Measurements from ENCODE around the gene NTM. TPM values are rescaled to one million over a fixed set of nuclear protein-coding genes. Genes with fewer than 3 reads are reported as not detected.

NTM gene
- total and polyA plus RNA-seq, 10 donors, result 0.13 to 1.6 (median 0.67) TPM

DNA sequence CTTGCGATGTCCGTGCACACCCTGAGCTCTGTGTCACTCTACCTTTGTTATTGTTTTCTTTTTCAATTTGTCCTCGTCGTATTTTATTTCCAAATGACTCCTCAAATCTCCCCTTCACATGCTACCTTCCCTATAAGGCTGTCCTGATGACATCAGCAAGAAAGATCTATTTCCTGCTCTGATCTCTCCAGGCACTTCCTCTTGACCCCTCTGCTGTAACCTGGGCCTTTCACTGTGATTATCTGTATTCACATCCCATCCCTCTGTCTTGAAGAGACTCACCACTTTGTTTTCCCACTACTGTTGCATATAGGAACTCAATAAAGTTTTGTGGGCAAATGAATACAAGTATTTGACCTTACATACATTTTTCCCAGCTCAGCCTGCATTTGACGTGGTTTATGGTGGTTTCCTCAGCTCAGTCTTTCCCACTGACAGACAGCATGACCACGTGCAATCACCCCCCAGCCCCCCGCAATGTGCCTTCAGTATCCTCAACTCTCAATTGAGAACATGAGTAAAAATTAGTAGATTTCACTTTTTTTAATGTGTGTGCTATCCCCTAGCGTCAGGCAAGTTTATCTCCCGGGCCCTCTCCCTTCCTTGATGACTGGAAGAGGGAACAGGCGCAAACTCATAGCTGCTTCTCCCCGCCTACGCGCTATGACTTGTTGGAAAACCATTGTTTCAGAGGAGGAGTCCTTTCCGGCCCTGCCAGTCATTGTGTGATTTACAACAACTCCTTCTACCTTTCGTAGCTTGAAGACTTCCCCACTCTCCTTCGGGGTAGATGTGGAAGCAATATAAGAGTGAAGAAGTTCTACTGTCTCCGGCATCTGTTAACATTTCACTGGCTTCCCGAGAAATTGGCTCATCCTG, 498.5 kb downstream of the NTM start:
- no peaks in the 10 kb centered on the region for H3K27me3 ChIP-seq (replicated peaks in 1 of 7)
- H3K9me3 ChIP-seq, result no peaks in the 10 kb centered on the region
- no peak for DNase-seq
- intact Hi-C loops (cut with DNase I; ENCODE audit: low total_unique reads), result no loop called here
- WGBS, 5 donors, result 69 to 77% (median 71%) methylated on average over 18 of the region's 18 CpGs
- H3K4me3 ChIP-seq, result no peak overlapping the region
- no peaks in the 10 kb centered on the region for H3K4me1 ChIP-seq
- no peaks in the 10 kb centered on the region for H3K36me3 ChIP-seq
- no peak overlapping the region for H3K27ac ChIP-seq
- TF ChIP-seq POLR2AphosphoS5 (IDR thresholded peaks at IDR 0.05) (no peak), POLR2A (IDR thresholded peaks at IDR 0.05) (no peak)
- TF ChIP-seq, protein P1, sequence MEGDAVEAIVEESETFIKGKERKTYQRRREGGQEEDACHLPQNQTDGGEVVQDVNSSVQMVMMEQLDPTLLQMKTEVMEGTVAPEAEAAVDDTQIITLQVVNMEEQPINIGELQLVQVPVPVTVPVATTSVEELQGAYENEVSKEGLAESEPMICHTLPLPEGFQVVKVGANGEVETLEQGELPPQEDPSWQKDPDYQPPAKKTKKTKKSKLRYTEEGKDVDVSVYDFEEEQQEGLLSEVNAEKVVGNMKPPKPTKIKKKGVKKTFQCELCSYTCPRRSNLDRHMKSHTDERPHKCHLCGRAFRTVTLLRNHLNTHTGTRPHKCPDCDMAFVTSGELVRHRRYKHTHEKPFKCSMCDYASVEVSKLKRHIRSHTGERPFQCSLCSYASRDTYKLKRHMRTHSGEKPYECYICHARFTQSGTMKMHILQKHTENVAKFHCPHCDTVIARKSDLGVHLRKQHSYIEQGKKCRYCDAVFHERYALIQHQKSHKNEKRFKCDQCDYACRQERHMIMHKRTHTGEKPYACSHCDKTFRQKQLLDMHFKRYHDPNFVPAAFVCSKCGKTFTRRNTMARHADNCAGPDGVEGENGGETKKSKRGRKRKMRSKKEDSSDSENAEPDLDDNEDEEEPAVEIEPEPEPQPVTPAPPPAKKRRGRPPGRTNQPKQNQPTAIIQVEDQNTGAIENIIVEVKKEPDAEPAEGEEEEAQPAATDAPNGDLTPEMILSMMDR (IDR thresholded peaks at IDR 0.05 in 8 of 11, conservative IDR thresholded peaks at IDR 0.05 in 3 of 11), result no peak

DNA sequence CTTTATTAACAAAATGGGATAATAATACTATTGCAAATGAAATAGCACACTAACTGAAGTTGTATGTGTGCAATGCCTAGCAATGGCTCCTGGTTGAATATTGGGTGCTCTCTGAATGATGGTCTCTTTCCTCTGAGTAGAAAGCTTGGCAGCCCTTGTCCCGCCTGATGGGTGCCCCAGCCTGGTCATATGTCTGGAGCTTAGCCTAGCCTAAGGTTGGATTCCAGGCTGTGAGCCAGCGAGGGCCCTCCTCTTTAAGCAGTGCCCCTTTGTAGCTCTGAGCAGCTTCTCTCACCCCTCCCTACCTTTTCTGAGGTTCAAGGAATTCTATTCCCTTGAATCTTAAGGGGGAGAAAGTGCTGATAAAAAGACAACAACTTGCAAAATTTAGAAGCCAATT, 499.9 kb downstream of the NTM start:
- H3K36me3 ChIP-seq, result no peaks in the 10 kb centered on the region
- WGBS, 5 donors, result 61 to 85% (median 72%) methylated on average over 2 of the region's 2 CpGs
- no peak overlapping the region for H3K27ac ChIP-seq
- H3K9me3 ChIP-seq, result no peaks in the 10 kb centered on the region
- intact Hi-C loops (cut with DNase I; ENCODE audit: low total_unique reads), result no loop called here
- TF ChIP-seq, protein P1 (IDR thresholded peaks at IDR 0.05 in 8 of 11, conservative IDR thresholded peaks at IDR 0.05 in 3 of 11), result no peak
- TF ChIP-seq POLR2AphosphoS5 (IDR thresholded peaks at IDR 0.05), result no peak
- TF ChIP-seq POLR2A (IDR thresholded peaks at IDR 0.05), result no peak
- no peaks in the 10 kb centered on the region for H3K27me3 ChIP-seq (replicated peaks in 1 of 7)
- no peak overlapping the region for H3K4me3 ChIP-seq
- no peaks in the 10 kb centered on the region for H3K4me1 ChIP-seq
- no peak for DNase-seq

DNA sequence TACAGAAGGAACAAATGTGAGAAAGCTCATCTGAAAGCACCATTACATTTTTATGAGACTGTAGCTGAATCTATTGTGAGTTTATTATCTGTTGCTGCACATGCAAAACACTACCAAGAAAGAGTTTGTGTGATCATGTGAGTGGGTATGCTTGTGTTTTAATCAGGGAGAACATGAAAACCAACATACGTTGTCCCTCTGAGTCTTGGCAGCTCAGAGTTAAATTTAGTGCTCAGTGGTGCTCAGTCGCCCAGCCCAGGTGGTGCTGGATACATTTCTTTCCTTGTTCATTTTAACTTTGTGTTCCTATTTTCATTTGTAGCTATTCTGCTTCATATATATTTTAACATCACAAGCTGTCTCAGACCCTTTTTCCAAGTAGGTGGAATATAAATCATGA, 500.6 kb downstream of the NTM start:
- DNase-seq, result no peak
- Histone ChIP-seq H3K4me3 (no peak overlapping the region), H3K9me3 (no peaks in the 10 kb centered on the region), H3K4me1 (no peaks in the 10 kb centered on the region), H3K36me3 (no peaks in the 10 kb centered on the region), H3K27me3 (replicated peaks in 1 of 7) (no peaks in the 10 kb centered on the region), H3K27ac (no peak overlapping the region)
- TF ChIP-seq POLR2A (IDR thresholded peaks at IDR 0.05) (no peak), POLR2AphosphoS5 (IDR thresholded peaks at IDR 0.05) (no peak)
- TF ChIP-seq, protein P1 (IDR thresholded peaks at IDR 0.05 in 8 of 11, conservative IDR thresholded peaks at IDR 0.05 in 3 of 11), result no peak
- 72 to 90% (median 75%) methylated on average over 2 of the region's 2 CpGs for WGBS, 5 donors
- intact Hi-C loops (cut with DNase I; ENCODE audit: low total_unique reads), result no loop called here

DNA sequence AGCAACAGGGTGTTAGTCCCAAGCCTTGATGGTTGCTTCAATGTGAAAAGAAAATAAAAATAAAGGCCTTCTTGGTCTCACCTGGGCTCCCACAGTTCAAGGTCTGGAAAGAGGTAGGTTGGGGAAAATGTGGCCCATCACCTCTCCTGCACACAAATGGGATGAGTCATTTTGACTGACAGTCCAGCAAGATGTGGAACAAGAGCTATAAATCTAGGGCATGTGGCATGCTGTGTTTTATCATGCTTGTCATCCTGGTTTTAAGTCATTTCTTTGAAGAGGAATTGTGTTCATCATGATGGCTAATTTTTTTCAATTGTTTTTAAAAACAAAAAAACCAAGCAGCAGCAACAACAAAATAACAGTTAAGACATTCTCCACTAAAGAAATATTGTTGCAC, 503.7 kb downstream of the NTM start:
- intact Hi-C loops (cut with DNase I; ENCODE audit: low total_unique reads), result no loop called here
- Histone ChIP-seq H3K4me1 (peaks cover 0 to 3% (median 0%) of the 10 kb centered on the region in 6 donors), H3K27me3 (replicated peaks in 1 of 7) (no peaks in the 10 kb centered on the region), H3K4me3 (no peak overlapping the region), H3K27ac (no peak overlapping the region), H3K36me3 (no peaks in the 10 kb centered on the region), H3K9me3 (no peaks in the 10 kb centered on the region)
- no peak for TF ChIP-seq POLR2A (IDR thresholded peaks at IDR 0.05)
- no peak for TF ChIP-seq POLR2AphosphoS5 (IDR thresholded peaks at IDR 0.05)
- TF ChIP-seq, protein P1 (IDR thresholded peaks at IDR 0.05 in 8 of 11, conservative IDR thresholded peaks at IDR 0.05 in 3 of 11), result no peak
- DNase-seq, result no peak

All from spleen (tissue), 11 donors.